ENCODE results near the gene OR6T1. TPM values are rescaled to one million over a fixed set of nuclear protein-coding genes. Genes with fewer than 3 reads are reported as not detected.

The OR6T1 gene
- total RNA-seq, 1 experiment from 2014 or later: not detected

GRCh38 chr11:123920943-123921342, 22.7 kb downstream of the OR6T1 start:
- no peaks in the 10 kb centered on the region for H3K36me3 Mint-ChIP-seq
- no peak overlapping the region for H3K27ac Mint-ChIP-seq
- peaks cover 5% of the 10 kb centered on the region; the same call in 1 of the 2 replicates for H3K9me3 Mint-ChIP-seq
- DNase-seq (ENCODE audit: low spot score) (no peak), ATAC-seq (no peak)
- CTCF ChIA-PET: no interaction called here
- no peaks in the 10 kb centered on the region for H3K4me1 Mint-ChIP-seq
- H3K27me3 Mint-ChIP-seq (ENCODE audit: low read depth): no peaks in the 10 kb centered on the region
- H3K4me3 Mint-ChIP-seq: no peak overlapping the region
- TF ChIP-seq ZNF281 (CRISPR knock-in tag; IDR thresholded peaks at IDR 0.05): no peak
- POLR2A ChIA-PET: no interaction called here

GRCh38 chr11:123905826-123906225, 37.8 kb downstream of the OR6T1 start:
- no peak overlapping the region for H3K4me3 Mint-ChIP-seq
- no peak for ATAC-seq
- peaks cover 8% of the 10 kb centered on the region for H3K4me1 Mint-ChIP-seq
- POLR2A ChIA-PET: no interaction called here
- CTCF ChIA-PET: no interaction called here
- H3K27me3 Mint-ChIP-seq (ENCODE audit: low read depth): no peaks in the 10 kb centered on the region
- no peaks in the 10 kb centered on the region for H3K9me3 Mint-ChIP-seq
- H3K36me3 Mint-ChIP-seq: no peaks in the 10 kb centered on the region
- TF ChIP-seq NR2C2 (CRISPR knock-in tag; IDR thresholded peaks at IDR 0.05) (no peak), IRF2 (CRISPR knock-in tag; IDR thresholded peaks at IDR 0.05; ENCODE audit: borderline replicate concordance, low read depth) (no peak), E2F4 (CRISPR knock-in tag; IDR thresholded peaks at IDR 0.05; ENCODE audit: borderline replicate concordance, low read depth) (no peak), ZNF512 (CRISPR knock-in tag; IDR thresholded peaks at IDR 0.05; ENCODE audit: borderline replicate concordance) (no peak), EMX1 (CRISPR knock-in tag; IDR thresholded peaks at IDR 0.05) (no peak), CREM (CRISPR knock-in tag; IDR thresholded peaks at IDR 0.05) (no peak), ATF2 (CRISPR knock-in tag; IDR thresholded peaks at IDR 0.05; ENCODE audit: borderline replicate concordance, low read depth) (no peak), TEAD1 (CRISPR knock-in tag; IDR thresholded peaks at IDR 0.05) (no peak)
- H3K27ac Mint-ChIP-seq: no peak overlapping the region
- no peak for DNase-seq (ENCODE audit: low spot score)

GRCh38 chr11:123904932-123905331, 38.7 kb downstream of the OR6T1 start:
- DNase-seq (ENCODE audit: low spot score): no peak
- Mint-ChIP-seq H3K9me3 (no peaks in the 10 kb centered on the region), H3K27me3 (ENCODE audit: low read depth) (no peaks in the 10 kb centered on the region), H3K4me1 (peaks cover 8% of the 10 kb centered on the region), H3K4me3 (no peak overlapping the region), H3K36me3 (no peaks in the 10 kb centered on the region), H3K27ac (no peak overlapping the region)
- ATAC-seq: no peak
- POLR2A ChIA-PET: interaction anchor here (0.6 kb wide), 1 partner anchor 101 kb away, joined by 5 read pairs; no protein-coding TSS in a partner anchor
- CTCF ChIA-PET: no interaction called here
- TF ChIP-seq ZNF232 (CRISPR knock-in tag; IDR thresholded peaks at IDR 0.05): no peak
- no peak for TF ChIP-seq ATF6 (CRISPR knock-in tag; IDR thresholded peaks at IDR 0.05)
- no peak for TF ChIP-seq FOXK1 (CRISPR knock-in tag; IDR thresholded peaks at IDR 0.05)
- no peak for TF ChIP-seq MAX (CRISPR knock-in tag; IDR thresholded peaks at IDR 0.05)
- no peak for TF ChIP-seq IRF1 (CRISPR knock-in tag; IDR thresholded peaks at IDR 0.05)
- TF ChIP-seq TEAD1 (CRISPR knock-in tag; IDR thresholded peaks at IDR 0.05): no peak
- no peak for TF ChIP-seq MYBL2 (CRISPR knock-in tag; IDR thresholded peaks at IDR 0.05)
- TF ChIP-seq FOXJ3 (CRISPR knock-in tag; IDR thresholded peaks at IDR 0.05; ENCODE audit: borderline replicate concordance): no peak
- TF ChIP-seq MLX (CRISPR knock-in tag; IDR thresholded peaks at IDR 0.05): no peak
- TF ChIP-seq USF1 (CRISPR knock-in tag; IDR thresholded peaks at IDR 0.05): no peak
- TF ChIP-seq OVOL2 (CRISPR knock-in tag; IDR thresholded peaks at IDR 0.05; ENCODE audit: borderline replicate concordance): no peak
- no peak for TF ChIP-seq ZNF423 (CRISPR knock-in tag; IDR thresholded peaks at IDR 0.05)
